GM18519 (cell line): ENCODE data around the gene GOLT1A.

Experiments
- ATAC-seq: cut with Tn5 transposase; IDR thresholded peaks from one replicate; pipeline ENCODE4 v1.9.1; 2021; ENCODE audit warnings: mild to moderate bottlenecking, moderate library complexity; ENCODE audit not compliant: unreplicated experiment, low FRiP score

Gene GOLT1A

GRCh38 chr1:204166219-204166618, 47.6 kb downstream of the GOLT1A start, which contains the start of gene REN:
Gene REN, minus strand, starts transcription at chr1:204166337. Its CDS starts 44 bp downstream, at chr1:204166293.
- ATAC-seq, result no peak

DNA sequence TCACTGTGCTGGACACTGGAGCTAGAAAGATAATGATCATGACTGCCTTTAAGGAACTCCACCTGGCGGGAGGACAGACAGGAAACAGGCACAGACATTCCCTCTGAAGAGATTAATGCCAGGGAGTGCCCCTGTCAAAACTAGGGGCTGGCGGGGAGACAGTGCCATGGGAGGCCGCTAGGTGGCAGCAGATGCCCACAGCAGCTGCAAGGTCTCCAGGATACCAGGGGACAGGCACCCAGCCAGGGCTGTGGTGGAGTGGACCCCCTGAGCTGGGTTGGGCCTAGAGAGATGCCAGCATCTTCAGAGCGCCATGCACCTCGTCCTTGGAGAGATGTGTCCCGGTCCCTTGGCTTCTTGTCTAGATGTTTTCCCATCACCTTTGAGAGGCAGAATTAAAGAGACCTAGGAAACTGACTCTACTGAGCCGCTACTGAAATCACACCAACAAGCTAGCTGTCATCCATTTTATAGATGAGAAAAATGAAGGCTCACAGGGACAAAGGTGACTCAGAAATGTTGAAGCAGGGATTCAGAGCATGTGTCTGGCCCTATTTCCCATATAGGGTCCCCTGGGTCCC, 51.2 kb downstream of the GOLT1A start:
- ATAC-seq, result no peak

- no peak for ATAC-seq
Observed at GRCh38 chr1:204161609-204162493, 51.9 kb downstream of the GOLT1A start.

DNA sequence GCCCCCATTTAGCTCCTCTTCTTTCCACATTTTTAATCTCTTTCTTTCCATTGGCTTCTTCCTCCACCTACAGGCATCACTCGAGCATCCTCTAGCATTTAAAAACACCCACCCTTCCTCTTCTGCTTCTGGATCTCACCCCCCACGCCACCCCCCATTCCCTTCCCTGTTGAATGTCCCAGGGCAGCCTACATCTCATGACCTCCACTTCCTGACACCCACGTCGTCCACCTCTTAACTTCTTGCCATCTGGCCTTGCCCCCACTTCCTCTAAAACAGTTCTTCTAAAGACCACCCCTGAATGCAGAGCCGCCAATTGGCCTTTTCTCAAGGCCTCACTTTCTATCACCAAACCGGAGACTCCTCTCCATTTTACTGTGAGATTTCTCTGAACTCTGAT, 55.8 kb downstream of the GOLT1A start:
- no peak for ATAC-seq

DNA sequence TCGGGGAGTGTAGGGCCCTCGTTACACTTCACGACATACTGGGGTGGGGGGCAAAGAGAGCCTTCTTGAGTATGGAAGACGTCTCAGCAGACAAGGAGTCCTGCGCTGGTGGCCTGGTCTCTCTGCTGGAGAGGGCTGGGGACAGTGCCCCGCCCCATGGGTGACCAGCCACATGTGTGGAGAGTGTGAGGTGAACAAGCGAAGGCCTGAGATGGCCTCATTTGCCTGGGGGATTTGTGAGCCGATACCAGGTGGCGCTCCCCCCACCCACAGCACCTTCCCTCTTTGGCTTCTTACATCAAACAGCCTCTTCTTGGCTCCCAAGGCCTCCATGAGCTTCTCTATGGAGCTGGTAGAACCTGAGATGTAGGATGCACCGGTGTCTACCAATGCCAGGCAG, 57.9 kb downstream of the GOLT1A start:
- ATAC-seq, result no peak

DNA sequence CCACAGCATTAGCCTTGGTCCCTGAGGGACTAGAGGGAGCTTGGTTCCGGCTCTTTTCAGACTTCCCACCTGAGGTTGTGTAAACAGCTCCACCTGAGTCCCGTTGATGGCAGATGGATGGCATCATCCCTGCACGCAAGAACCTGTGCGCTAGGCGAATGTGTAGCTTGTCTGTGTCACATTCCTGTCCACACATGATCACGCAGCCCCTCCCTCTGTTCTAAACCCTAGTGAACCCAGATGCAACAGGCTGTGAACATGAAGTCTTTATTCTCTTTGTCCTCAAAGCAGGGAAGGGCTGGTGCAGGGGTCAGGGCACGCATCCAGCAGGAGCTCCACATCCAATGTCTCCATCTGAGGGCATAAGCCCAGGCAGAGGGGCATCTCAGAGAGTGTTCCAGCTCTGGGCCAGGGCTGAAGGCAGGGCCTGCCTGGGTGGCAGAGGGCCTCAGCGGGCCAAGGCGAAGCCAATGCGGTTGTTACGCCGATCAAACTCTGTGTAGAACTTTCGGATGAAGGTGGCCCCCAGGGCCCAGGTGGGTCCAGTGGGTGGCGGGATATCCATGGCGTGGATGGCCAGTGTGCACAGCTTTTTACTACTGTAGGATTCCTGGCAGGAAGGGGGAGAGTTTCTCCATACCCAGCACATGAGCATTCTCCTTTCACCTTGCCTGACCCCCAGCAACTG, 59.1 kb downstream of the GOLT1A start:
- no peak for ATAC-seq

DNA sequence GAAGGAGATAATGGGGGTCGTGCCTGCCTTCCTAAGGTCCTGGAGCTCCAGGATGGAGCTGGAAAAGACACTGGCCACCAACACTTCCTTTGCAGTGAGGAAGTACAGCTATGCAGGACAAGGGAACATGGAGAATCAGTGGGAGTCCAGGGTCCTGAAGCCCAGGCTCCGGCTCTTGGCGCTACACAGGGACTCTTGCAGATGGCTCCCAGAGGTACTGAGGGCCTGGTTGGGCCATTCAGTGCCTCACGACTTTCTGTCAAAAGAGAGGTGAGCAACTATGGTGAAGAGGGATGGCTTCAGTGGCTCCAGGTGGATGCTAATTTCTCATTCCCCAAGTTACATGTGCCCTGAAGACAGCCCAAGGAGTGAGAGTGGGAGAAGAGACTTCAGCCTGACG, 60.1 kb downstream of the GOLT1A start:
- no peak for ATAC-seq

- no peak for ATAC-seq
Observed at GRCh38 chr1:204152310-204153044, 61.3 kb downstream of the GOLT1A start.

GRCh38 chr1:204151552-204152309, 62.1 kb downstream of the GOLT1A start, which contains the start of gene ETNK2:
Gene ETNK2, minus strand, starts transcription at chr1:204152044. Its CDS starts 192 bp downstream, at chr1:204151852.
- ATAC-seq, result no peak

DNA sequence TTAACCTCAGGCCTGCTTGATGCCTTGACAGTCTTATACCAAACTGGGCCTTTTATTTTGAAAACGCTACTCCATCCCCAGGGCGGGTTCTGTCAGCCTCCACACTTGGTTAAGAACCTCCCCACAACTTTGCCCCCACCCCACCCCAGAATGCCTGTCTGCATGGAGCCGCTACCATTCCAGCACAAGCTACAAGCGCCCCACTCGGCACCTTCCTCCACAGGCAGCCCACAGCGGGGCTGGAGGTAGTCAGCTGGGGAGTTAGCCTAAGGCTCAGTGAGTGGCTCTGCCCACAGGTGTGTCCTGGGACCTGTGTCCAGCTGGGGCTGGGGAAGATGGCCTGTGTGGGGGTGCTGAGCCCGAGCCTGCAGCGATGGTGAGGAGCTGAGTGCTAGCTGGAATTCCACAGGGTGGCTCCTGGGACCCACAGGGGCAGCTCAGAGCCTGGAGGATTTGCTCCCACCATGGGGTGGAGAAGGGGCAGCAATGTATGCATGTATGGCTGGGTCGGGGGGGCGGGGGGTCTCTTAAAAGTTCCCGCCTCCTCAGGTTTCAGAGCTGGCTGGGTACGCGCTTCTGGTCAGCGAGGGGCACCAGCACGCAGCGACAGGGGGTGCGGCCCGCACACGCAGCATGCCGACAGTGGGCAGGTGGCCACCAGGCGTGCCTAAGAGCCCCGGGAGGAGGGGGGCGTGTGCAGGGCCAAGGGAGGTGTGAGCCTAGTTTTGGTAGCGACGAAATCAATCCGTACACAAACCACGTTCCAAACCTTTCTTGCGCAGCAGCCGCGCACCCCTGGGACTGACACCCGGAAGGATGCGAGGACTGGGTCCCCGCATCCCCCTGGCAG, 62.9 kb downstream of the GOLT1A start:
- ATAC-seq, result no peak

- no peak for ATAC-seq
Observed at GRCh38 chr1:204149635-204150565, 63.9 kb downstream of the GOLT1A start.

DNA sequence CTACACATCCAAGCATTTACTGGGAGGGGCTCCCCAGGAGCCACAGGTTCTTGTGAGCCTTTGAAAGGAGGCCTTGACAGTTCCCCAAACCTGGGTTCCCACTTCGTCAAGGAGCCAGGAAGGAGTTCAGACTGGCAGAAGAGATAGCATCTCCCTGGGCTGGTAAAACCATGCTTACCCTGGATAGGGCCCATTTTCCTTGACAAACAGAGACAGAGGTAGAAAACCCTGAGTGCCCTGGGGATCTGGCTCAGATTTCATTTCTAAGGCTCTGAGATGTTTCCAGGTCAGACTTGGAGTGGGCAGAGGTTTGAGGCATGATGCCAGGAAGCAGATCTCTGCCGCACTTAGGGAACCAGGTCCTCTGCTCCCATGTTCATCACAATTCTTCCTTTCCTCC, 64.7 kb downstream of the GOLT1A start:
- no peak for ATAC-seq
